ENCODE data around the gene SERP2.

The SERP2 gene

GRCh38 chr13:44415815-44416214, 42.2 kb downstream of the SERP2 start:
- no peak for TF ChIP-seq CTCF (conservative IDR thresholded peaks at IDR 0.05; ENCODE audit: low read depth)
- no peak overlapping the region for H3K27ac ChIP-seq
- POLR2A ChIA-PET (ENCODE audit: low non-redundant PET): no interaction called here
- no peak for DNase-seq (ENCODE audit: low spot score)
- CTCF ChIA-PET: interaction anchor here (0.6 kb wide), 1 partner anchor 184 kb away, joined by 3 read pairs; no protein-coding TSS in a partner anchor

GRCh38 chr13:44416301-44416700, 42.7 kb downstream of the SERP2 start:
- no peak for TF ChIP-seq CTCF (conservative IDR thresholded peaks at IDR 0.05; ENCODE audit: low read depth)
- ChIA-PET POLR2A (ENCODE audit: low non-redundant PET) (no interaction called here), CTCF (interaction anchor here (0.6 kb wide), 1 partner anchor 184 kb away, joined by 3 read pairs; no protein-coding TSS in a partner anchor)
- no peak overlapping the region for H3K27ac ChIP-seq
- no peak for DNase-seq (ENCODE audit: low spot score)

- DNase-seq (ENCODE audit: low spot score): no peak
- CTCF ChIA-PET: no interaction called here
- H3K27ac ChIP-seq: no peak overlapping the region
- no peak for TF ChIP-seq CTCF (conservative IDR thresholded peaks at IDR 0.05; ENCODE audit: low read depth)
- POLR2A ChIA-PET (ENCODE audit: low non-redundant PET): no interaction called here
Observed at GRCh38 chr13:44416744-44417143, 43.1 kb downstream of the SERP2 start.

- no peak overlapping the region for H3K27ac ChIP-seq
- POLR2A ChIA-PET (ENCODE audit: low non-redundant PET): no interaction called here
- no peak for TF ChIP-seq CTCF (conservative IDR thresholded peaks at IDR 0.05; ENCODE audit: low read depth)
- no peak for DNase-seq (ENCODE audit: low spot score)
- CTCF ChIA-PET: no interaction called here
Observed at GRCh38 chr13:44417446-44417845, 43.8 kb downstream of the SERP2 start.

GRCh38 chr13:44417876-44418275, 44.3 kb downstream of the SERP2 start:
- H3K27ac ChIP-seq: no peak overlapping the region
- ChIA-PET POLR2A (ENCODE audit: low non-redundant PET) (interaction anchor here (0.6 kb wide), 1 partner anchor 944 kb away, joined by 3 read pairs; no protein-coding TSS in a partner anchor), CTCF (no interaction called here)
- no peak for TF ChIP-seq CTCF (conservative IDR thresholded peaks at IDR 0.05; ENCODE audit: low read depth)
- DNase-seq (ENCODE audit: low spot score): no peak

- ChIA-PET CTCF (no interaction called here), POLR2A (ENCODE audit: low non-redundant PET) (no interaction called here)
- no peak for DNase-seq (ENCODE audit: low spot score)
- no peak overlapping the region for H3K27ac ChIP-seq
- no peak for TF ChIP-seq CTCF (conservative IDR thresholded peaks at IDR 0.05; ENCODE audit: low read depth)
Observed at GRCh38 chr13:44420376-44421220, 47.0 kb downstream of the SERP2 start.
